CD14-positive monocyte (primary cell): ENCODE data around the gene SNX18. TPM values are rescaled to one million over a fixed set of nuclear protein-coding genes. Genes with fewer than 3 reads are reported as not detected.
A peak's percentile ranks its signal among the peaks of the same experiment; 100 is the strongest.

ENCODE experiments used
- DNase-seq, 3 donors: peaks; one replicate each; pipeline ENCODE4 v3.0.0-alpha.2; 2011 to 2022
- H2AFZ ChIP-seq: 2 replicates; pipeline ENCODE4 v1.6.0; 2012; ENCODE audit warnings: mild to moderate bottlenecking, low read depth, low read length, inconsistent platforms; ENCODE audit not compliant: insufficient read depth, poor library complexity, severe bottlenecking
- H3K27ac ChIP-seq, 2 donors: 1 replicate in 1 of 2; 2 replicates in 1 of 2; pipeline ENCODE4 v1.5.1; 2012 to 2013; ENCODE audit warnings: low read length in 2 of 2, control low read depth in 1 of 2, inconsistent platforms in 1 of 2, low read depth in 1 of 2, mild to moderate bottlenecking in 1 of 2
- H3K27me3 ChIP-seq, 2 donors: one replicate each; pipeline versions ENCODE4 v1.6.0 to v1.6.1; 2011 to 2013; ENCODE audit warnings: low read length in 2 of 2; ENCODE audit not compliant: control insufficient read depth in 2 of 2, insufficient read depth in 2 of 2
- H3K36me3 ChIP-seq, 2 donors: replicated peaks in 1 of 2; 1 replicate in 1 of 2; 2 replicates in 1 of 2; pipeline versions ENCODE4 v1.5.1 to v1.6.1; 2012 to 2013; ENCODE audit warnings: low read length in 2 of 2, control low read depth in 1 of 2, inconsistent platforms in 1 of 2, mild to moderate bottlenecking in 1 of 2; ENCODE audit not compliant: insufficient read depth in 2 of 2, control insufficient read depth in 1 of 2
- H3K4me1 ChIP-seq, 2 donors: 1 replicate in 1 of 2; 2 replicates in 1 of 2; pipeline versions ENCODE4 v1.5.1 to v1.6.1; 2012 to 2013; ENCODE audit warnings: low read length in 2 of 2, control low read depth in 1 of 2, inconsistent platforms in 1 of 2, mild to moderate bottlenecking in 1 of 2, moderate library complexity in 1 of 2; ENCODE audit not compliant: insufficient read depth in 2 of 2, control insufficient read depth in 1 of 2
- H3K4me2 ChIP-seq: replicated peaks from 2 replicates; pipeline ENCODE3; 2012; ENCODE audit warnings: low read length, moderate library complexity, mild to moderate bottlenecking; ENCODE audit not compliant: poor library complexity, severe bottlenecking; ENCODE audit errors: extremely low read depth
- H3K4me3 ChIP-seq, 3 experiments: fragments of 200-600 bp in 1 of 3; sonication (generic) in 1 of 3; replicated peaks in 1 of 3; 1 replicate in 2 of 3; 2 replicates in 1 of 3; pipeline ENCODE4 v1.5.1; 2011 to 2013; ENCODE audit warnings: low read length in 3 of 3, mild to moderate bottlenecking in 3 of 3, control low read depth in 2 of 3, low read depth in 2 of 3, inconsistent platforms in 1 of 3, moderate library complexity in 1 of 3
- H3K79me2 ChIP-seq: 2 replicates; pipeline ENCODE4 v1.6.0; 2012; ENCODE audit warnings: mild to moderate bottlenecking, control low read depth, inconsistent platforms, low read length, moderate library complexity; ENCODE audit not compliant: insufficient read depth
- H3K9ac ChIP-seq: 2 replicates; pipeline ENCODE4 v1.6.0; 2017; ENCODE audit warnings: low read length, mild to moderate bottlenecking; ENCODE audit not compliant: insufficient read depth, poor library complexity, severe bottlenecking
- H3K9me3 ChIP-seq, 2 donors: replicated peaks in 1 of 2; 1 replicate in 1 of 2; 2 replicates in 1 of 2; pipeline versions ENCODE4 v1.5.1 to v1.6.1; 2012 to 2013; ENCODE audit warnings: low read length in 2 of 2, control low read depth in 1 of 2; ENCODE audit not compliant: control insufficient read depth in 1 of 2, insufficient read depth in 1 of 2
- H4K20me1 ChIP-seq: 2 replicates; pipeline ENCODE4 v1.6.0; 2012; ENCODE audit warnings: mild to moderate bottlenecking, low read length, control low read depth, moderate library complexity; ENCODE audit not compliant: insufficient read depth
- H3K27ac Mint-ChIP-seq, 7 donors: one replicate each; pipeline ENCODE4 v1.8.0; 2020; ENCODE audit warnings: mild to moderate bottlenecking in 7 of 7, mixed read lengths in 7 of 7, moderate library complexity in 6 of 7, inconsistent platforms in 2 of 7
- H3K27me3 Mint-ChIP-seq, 3 donors: one replicate each; pipeline ENCODE4 v1.8.0; 2021 to 2022; ENCODE audit warnings: low read depth in 3 of 3, mild to moderate bottlenecking in 3 of 3, mixed read lengths in 3 of 3, moderate library complexity in 3 of 3, inconsistent platforms in 1 of 3
- H3K36me3 Mint-ChIP-seq, 2 donors: one replicate each; pipeline ENCODE4 v1.8.0; 2020; ENCODE audit warnings: mixed read lengths in 2 of 2, inconsistent platforms in 1 of 2, mild to moderate bottlenecking in 1 of 2
- H3K4me1 Mint-ChIP-seq: one replicate; pipeline ENCODE4 v1.8.0; 2020; ENCODE audit warnings: mild to moderate bottlenecking, mixed read lengths
- H3K4me3 Mint-ChIP-seq, 2 donors: one replicate each; pipeline ENCODE4 v1.8.0; 2020; ENCODE audit warnings: mild to moderate bottlenecking in 2 of 2, mixed read lengths in 2 of 2, moderate library complexity in 1 of 2
- H3K9me3 Mint-ChIP-seq, 7 donors: one replicate each; pipeline ENCODE4 v1.8.0; 2020 to 2022; ENCODE audit warnings: mixed read lengths in 7 of 7, mild to moderate bottlenecking in 6 of 7, moderate library complexity in 6 of 7, inconsistent platforms in 2 of 7
- WGBS: methylation state at CpG from one replicate; pipeline ENCODE4 v1.1.5; 2013; ENCODE audit warnings: missing lambda C conversion rate; ENCODE audit not compliant: insufficient coverage; 5-methylcytosine and 5-hydroxymethylcytosine counted together
- intact Hi-C, 2 donors: fragments of 100-400 bp; cut with micrococcal nuclease; formaldehyde crosslinking; loops; one replicate each; pipeline versions ENCODE4 v1.15.0 to v1.15.1; 2023
- polyA plus RNA-seq, 3 donors: library from polyadenylated mRNA; depleted of rRNA in 1 of 3; unstranded in 2 of 3; stranded (reverse) in 1 of 3; fragments of 300-500 nt in 2 of 3; fragments of >200 nt in 1 of 3; fragmentation: Illumina TruSeq in 2 of 3; gene quantifications; 1 replicate in 2 of 3; 2 replicates in 1 of 3; pipeline ENCODE4 v1.2.3, GENCODE V29; 2012 to 2021
- TF ChIP-seq, protein P1 (sequence below): fragments of 200-600 bp; IDR thresholded peaks from one replicate; pipeline ENCODE4 v1.8.0; 2022; ENCODE audit warnings: antibody characterized with exemption, mild to moderate bottlenecking

Gene SNX18
- polyA plus RNA-seq, 3 donors = 6.8 to 33.3 (median 12.4) TPM

GRCh38 chr5:54553659-54554207 lies 36.2 kb downstream of the SNX18 start:
- no peak overlapping the region for H3K4me3 ChIP-seq
- intact Hi-C loops = no loop called here
- 97% methylated on average over 4 of the region's 4 CpGs for WGBS
- peaks cover 16 to 27% of the 10 kb centered on the region in 2 donors for H3K4me1 ChIP-seq
- TF ChIP-seq, protein P1, sequence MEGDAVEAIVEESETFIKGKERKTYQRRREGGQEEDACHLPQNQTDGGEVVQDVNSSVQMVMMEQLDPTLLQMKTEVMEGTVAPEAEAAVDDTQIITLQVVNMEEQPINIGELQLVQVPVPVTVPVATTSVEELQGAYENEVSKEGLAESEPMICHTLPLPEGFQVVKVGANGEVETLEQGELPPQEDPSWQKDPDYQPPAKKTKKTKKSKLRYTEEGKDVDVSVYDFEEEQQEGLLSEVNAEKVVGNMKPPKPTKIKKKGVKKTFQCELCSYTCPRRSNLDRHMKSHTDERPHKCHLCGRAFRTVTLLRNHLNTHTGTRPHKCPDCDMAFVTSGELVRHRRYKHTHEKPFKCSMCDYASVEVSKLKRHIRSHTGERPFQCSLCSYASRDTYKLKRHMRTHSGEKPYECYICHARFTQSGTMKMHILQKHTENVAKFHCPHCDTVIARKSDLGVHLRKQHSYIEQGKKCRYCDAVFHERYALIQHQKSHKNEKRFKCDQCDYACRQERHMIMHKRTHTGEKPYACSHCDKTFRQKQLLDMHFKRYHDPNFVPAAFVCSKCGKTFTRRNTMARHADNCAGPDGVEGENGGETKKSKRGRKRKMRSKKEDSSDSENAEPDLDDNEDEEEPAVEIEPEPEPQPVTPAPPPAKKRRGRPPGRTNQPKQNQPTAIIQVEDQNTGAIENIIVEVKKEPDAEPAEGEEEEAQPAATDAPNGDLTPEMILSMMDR = no peak
- peaks cover 6 to 18% of the 10 kb centered on the region in 2 donors for H3K36me3 ChIP-seq
- no peak overlapping the region for H2AFZ ChIP-seq
- no peaks in the 10 kb centered on the region for H3K27me3 ChIP-seq
- Mint-ChIP-seq H3K36me3 (peaks cover 32 to 37% of the 10 kb centered on the region in 2 donors), H3K27me3 (no peaks in the 10 kb centered on the region), H3K4me3 (no peak overlapping the region), H3K4me1 (peaks cover 34% of the 10 kb centered on the region), H3K9me3 (peaks cover 0 to 1% (median 0%) of the 10 kb centered on the region in 7 donors), H3K27ac (peak overlapping the region in 2 of 7 donors; percentile 14 to 31)
- no peak overlapping the region for H3K4me2 ChIP-seq
- no peak for DNase-seq
- H3K9me3 ChIP-seq = no peaks in the 10 kb centered on the region
- H3K9ac ChIP-seq = no peak overlapping the region
- no peak overlapping the region for H3K27ac ChIP-seq
- H4K20me1 ChIP-seq = peaks cover 32% of the 10 kb centered on the region
- H3K79me2 ChIP-seq = peaks cover 23% of the 10 kb centered on the region

DNA sequence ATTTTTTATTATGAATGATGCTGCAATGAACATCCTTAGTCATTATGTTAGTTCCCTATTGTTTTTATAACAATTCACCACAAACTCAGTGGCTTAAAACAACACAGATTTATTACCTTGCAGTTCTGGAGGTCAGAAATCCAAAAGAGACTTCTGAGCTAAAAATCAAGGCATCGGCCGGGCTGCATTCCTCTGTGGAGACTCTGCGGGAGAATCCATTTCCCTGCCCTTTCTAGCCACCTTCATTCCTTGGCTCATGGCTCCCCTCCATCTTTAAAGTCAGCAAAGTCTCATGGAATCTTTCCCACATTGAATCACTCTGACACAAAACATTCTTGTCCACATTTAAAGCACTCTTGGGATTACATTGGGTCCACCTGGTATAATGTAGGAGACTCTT lies 38.6 kb downstream of the SNX18 start:
- no peak overlapping the region for H3K27ac ChIP-seq
- peaks cover 0 to 2% (median 0%) of the 10 kb centered on the region in 7 donors for H3K9me3 Mint-ChIP-seq
- intact Hi-C loops = no loop called here
- no peak overlapping the region for H2AFZ ChIP-seq
- H3K9ac ChIP-seq = no peak overlapping the region
- peaks cover 8% of the 10 kb centered on the region for H3K79me2 ChIP-seq
- peaks cover 22 to 23% of the 10 kb centered on the region in 2 donors for H3K36me3 Mint-ChIP-seq
- H4K20me1 ChIP-seq = peaks cover 17% of the 10 kb centered on the region
- DNase-seq = no peak
- peaks cover 6% of the 10 kb centered on the region in 2 donors for H3K4me1 ChIP-seq
- peaks cover 6 to 14% of the 10 kb centered on the region in 2 donors for H3K36me3 ChIP-seq
- no peaks in the 10 kb centered on the region for H3K9me3 ChIP-seq
- TF ChIP-seq, protein P1 = no peak
- no peak overlapping the region for H3K27ac Mint-ChIP-seq
- H3K4me2 ChIP-seq = no peak overlapping the region
- 82% methylated on average over 3 of the region's 3 CpGs for WGBS
- H3K27me3 Mint-ChIP-seq = no peaks in the 10 kb centered on the region
- H3K4me3 ChIP-seq = no peak overlapping the region
- no peaks in the 10 kb centered on the region for H3K27me3 ChIP-seq
- H3K4me1 Mint-ChIP-seq = peaks cover 20% of the 10 kb centered on the region
- H3K4me3 Mint-ChIP-seq = no peak overlapping the region
